ENCODE measurements around the gene ATP6V1G1. TPM values are rescaled to one million over a fixed set of nuclear protein-coding genes. Genes with fewer than 3 reads are reported as not detected.
"Not testable (repeated sequence)": the region's sequence is repeated elsewhere in the genome, so short reads cannot be mapped to it uniquely, and the experiment has no call there.

The ATP6V1G1 gene
- polyA plus RNA-seq, 1 donor from 2014 or later, result 802 TPM

DNA sequence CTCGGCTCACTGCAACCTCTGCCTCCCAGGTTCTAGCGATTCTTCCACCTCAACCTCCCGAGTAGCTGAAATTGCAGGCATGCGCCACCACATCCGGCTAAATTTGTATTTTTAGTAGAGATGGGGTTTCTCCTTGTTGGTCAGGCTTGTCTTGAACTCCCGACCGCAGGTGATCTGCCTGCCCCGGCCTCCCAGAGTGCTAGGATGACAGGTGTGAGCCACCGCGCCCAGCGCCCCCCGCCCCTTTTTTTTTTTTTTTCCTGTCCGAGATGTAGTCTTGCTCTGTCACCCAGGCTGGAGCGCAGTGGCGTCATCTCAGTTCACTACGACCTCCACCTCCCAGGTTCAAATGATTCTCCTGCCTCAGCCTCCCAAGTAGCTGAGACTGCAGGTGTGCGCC, 6.6 kb downstream of the ATP6V1G1 start:
- H4K20me1 ChIP-seq (ENCODE audit: insufficient read depth), result no peaks in the 10 kb centered on the region
- H3K4me2 ChIP-seq (ENCODE audit: low read length), result no peak overlapping the region
- no peak for TF ChIP-seq EZH2 (IDR thresholded peaks at IDR 0.05; ENCODE audit: borderline replicate concordance, insufficient read depth, low read length, poor library complexity, severe bottlenecking)
- TF ChIP-seq RAD21 (conservative IDR thresholded peaks at IDR 0.05), result no peak
- TF ChIP-seq POLR2AphosphoS5 (IDR thresholded peaks at IDR 0.05), result no peak
- TF ChIP-seq MXI1 (conservative IDR thresholded peaks at IDR 0.05; ENCODE audit: poor library complexity, severe bottlenecking), result no peak
- no peak for TF ChIP-seq SMC3 (conservative IDR thresholded peaks at IDR 0.05; ENCODE audit: poor library complexity)
- TF ChIP-seq, protein P1, sequence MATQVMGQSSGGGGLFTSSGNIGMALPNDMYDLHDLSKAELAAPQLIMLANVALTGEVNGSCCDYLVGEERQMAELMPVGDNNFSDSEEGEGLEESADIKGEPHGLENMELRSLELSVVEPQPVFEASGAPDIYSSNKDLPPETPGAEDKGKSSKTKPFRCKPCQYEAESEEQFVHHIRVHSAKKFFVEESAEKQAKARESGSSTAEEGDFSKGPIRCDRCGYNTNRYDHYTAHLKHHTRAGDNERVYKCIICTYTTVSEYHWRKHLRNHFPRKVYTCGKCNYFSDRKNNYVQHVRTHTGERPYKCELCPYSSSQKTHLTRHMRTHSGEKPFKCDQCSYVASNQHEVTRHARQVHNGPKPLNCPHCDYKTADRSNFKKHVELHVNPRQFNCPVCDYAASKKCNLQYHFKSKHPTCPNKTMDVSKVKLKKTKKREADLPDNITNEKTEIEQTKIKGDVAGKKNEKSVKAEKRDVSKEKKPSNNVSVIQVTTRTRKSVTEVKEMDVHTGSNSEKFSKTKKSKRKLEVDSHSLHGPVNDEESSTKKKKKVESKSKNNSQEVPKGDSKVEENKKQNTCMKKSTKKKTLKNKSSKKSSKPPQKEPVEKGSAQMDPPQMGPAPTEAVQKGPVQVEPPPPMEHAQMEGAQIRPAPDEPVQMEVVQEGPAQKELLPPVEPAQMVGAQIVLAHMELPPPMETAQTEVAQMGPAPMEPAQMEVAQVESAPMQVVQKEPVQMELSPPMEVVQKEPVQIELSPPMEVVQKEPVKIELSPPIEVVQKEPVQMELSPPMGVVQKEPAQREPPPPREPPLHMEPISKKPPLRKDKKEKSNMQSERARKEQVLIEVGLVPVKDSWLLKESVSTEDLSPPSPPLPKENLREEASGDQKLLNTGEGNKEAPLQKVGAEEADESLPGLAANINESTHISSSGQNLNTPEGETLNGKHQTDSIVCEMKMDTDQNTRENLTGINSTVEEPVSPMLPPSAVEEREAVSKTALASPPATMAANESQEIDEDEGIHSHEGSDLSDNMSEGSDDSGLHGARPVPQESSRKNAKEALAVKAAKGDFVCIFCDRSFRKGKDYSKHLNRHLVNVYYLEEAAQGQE (IDR thresholded peaks at IDR 0.05; ENCODE audit: borderline replicate concordance), result no peak
- TF ChIP-seq, protein P2, sequence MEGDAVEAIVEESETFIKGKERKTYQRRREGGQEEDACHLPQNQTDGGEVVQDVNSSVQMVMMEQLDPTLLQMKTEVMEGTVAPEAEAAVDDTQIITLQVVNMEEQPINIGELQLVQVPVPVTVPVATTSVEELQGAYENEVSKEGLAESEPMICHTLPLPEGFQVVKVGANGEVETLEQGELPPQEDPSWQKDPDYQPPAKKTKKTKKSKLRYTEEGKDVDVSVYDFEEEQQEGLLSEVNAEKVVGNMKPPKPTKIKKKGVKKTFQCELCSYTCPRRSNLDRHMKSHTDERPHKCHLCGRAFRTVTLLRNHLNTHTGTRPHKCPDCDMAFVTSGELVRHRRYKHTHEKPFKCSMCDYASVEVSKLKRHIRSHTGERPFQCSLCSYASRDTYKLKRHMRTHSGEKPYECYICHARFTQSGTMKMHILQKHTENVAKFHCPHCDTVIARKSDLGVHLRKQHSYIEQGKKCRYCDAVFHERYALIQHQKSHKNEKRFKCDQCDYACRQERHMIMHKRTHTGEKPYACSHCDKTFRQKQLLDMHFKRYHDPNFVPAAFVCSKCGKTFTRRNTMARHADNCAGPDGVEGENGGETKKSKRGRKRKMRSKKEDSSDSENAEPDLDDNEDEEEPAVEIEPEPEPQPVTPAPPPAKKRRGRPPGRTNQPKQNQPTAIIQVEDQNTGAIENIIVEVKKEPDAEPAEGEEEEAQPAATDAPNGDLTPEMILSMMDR (IDR thresholded peaks at IDR 0.05; ENCODE audit: poor library complexity, severe bottlenecking), result no peak
- H3F3A ChIP-seq (ENCODE audit: insufficient read depth, low read length, poor library complexity, severe bottlenecking), result no peaks in the 10 kb centered on the region
- H2AFZ ChIP-seq (ENCODE audit: low read depth, low read length), result no peak overlapping the region
- peaks cover 55% of the 10 kb centered on the region for H3K79me2 ChIP-seq (replicated peaks; ENCODE audit: insufficient read depth, low read length)
- no peaks in the 10 kb centered on the region for H3K27me3 ChIP-seq (ENCODE audit: insufficient read depth, low read depth, low read length)
- H3K9me2 ChIP-seq (ENCODE audit: insufficient read depth, low read length), result no peaks in the 10 kb centered on the region
- H3K4me3 ChIP-seq (ENCODE audit: low read length), result no peak overlapping the region
- H3K9me3 ChIP-seq (ENCODE audit: low read length), result no peaks in the 10 kb centered on the region
- H3K9ac ChIP-seq (ENCODE audit: low read length), result no peak overlapping the region
- H3K27ac ChIP-seq (ENCODE audit: low read length), result no peak overlapping the region
- H3K36me3 ChIP-seq (ENCODE audit: insufficient read depth, low read length), result peaks cover 5% of the 10 kb centered on the region

DNA sequence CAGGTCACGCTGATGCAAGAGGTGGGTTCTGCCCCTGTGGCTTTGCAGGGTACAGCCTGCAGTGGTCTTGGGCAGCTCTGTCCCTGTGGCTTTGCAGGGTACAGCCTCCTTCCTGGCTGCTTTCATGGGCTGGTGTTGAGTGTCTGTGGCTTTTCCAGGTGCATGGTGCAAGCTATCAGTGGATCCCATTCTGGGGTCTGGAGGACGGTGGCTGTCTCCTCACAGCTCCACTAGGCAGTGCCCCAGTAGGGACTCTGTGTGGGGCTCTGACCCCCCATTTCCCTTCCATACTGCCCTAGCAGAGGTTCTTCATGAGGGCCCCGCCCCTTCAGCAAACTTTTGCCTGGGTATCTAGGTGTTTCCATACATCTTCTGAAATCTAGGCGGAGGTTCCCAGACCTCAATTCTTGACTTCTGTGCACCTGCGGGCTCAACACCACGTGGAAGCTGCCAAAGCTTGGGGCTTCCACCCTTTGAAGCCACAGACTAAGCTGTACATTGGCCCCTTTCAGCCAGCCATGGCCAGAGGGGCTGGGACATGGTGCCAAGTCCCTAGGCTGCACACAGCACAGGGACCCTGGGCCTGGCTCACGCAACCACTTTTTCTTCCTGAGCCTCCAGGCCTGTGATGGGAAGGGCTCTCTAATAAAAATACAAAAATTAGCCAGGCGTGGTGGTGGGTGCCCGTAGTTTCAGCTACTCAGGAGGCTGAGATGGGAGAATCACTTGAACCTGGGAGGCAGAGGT, 13.1 kb downstream of the ATP6V1G1 start:
- H3K4me2 ChIP-seq (ENCODE audit: low read length); H3K27ac ChIP-seq (ENCODE audit: low read length); H3K9me2 ChIP-seq (ENCODE audit: insufficient read depth, low read length); H3K36me3 ChIP-seq (ENCODE audit: insufficient read depth, low read length); H3F3A ChIP-seq (ENCODE audit: insufficient read depth, low read length, poor library complexity, severe bottlenecking); H3K9me3 ChIP-seq (ENCODE audit: low read length); H2AFZ ChIP-seq (ENCODE audit: low read depth, low read length); H3K27me3 ChIP-seq (ENCODE audit: insufficient read depth, low read depth, low read length); H3K79me2 ChIP-seq (replicated peaks; ENCODE audit: insufficient read depth, low read length); H3K9ac ChIP-seq (ENCODE audit: low read length); H3K4me3 ChIP-seq (ENCODE audit: low read length); H4K20me1 ChIP-seq (ENCODE audit: insufficient read depth): not testable (repeated sequence)

DNA sequence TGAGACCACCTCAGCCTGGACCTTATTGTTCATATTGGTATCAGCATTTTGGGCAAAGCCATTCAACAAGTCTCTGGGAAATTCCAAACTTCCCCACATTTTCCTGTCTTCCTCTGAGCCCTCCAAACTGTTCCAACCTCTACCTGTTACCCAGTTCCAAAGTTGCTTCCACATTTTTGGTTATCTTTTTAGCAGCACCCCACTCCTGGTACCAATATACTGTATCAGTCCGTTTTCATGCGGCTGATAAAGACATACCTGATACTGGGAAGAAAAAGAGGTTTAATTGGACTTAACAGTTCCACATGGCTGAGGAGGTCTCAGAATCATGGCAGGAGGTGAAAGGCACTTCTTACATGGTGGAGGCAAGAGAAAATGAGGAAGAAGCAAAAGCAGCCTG, 14.2 kb downstream of the ATP6V1G1 start:
- H3K4me2 ChIP-seq (ENCODE audit: low read length); H3K9ac ChIP-seq (ENCODE audit: low read length); H3F3A ChIP-seq (ENCODE audit: insufficient read depth, low read length, poor library complexity, severe bottlenecking); H3K27me3 ChIP-seq (ENCODE audit: insufficient read depth, low read depth, low read length); H3K4me3 ChIP-seq (ENCODE audit: low read length); H3K9me2 ChIP-seq (ENCODE audit: insufficient read depth, low read length); H3K79me2 ChIP-seq (replicated peaks; ENCODE audit: insufficient read depth, low read length); H3K36me3 ChIP-seq (ENCODE audit: insufficient read depth, low read length); H4K20me1 ChIP-seq (ENCODE audit: insufficient read depth); H3K27ac ChIP-seq (ENCODE audit: low read length); H3K9me3 ChIP-seq (ENCODE audit: low read length); H2AFZ ChIP-seq (ENCODE audit: low read depth, low read length): not testable (repeated sequence)

Measured in neural cell (in vitro differentiated cells).